ENCODE results near the gene WTIP.

DNA sequence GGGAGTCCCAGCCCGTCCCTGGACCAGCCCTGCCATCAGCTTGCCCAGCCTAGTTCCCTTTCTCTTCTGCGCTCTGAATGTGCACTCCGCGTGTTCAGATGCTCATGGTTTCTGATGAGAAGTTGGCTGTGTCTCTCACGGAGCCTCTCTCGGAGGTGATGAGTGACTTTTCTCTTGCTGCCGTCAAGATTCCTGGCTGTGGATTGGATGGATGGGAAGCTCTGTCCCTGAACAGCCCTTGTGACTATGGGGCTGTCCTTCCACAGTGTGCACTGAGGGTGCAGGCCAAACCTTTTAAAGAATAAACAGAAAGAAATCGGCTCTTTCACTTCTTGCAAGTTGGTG, 24.4 kb downstream of the WTIP start:
- TF ChIP-seq GLIS3 (CRISPR knock-in tag; IDR thresholded peaks at IDR 0.05) (no peak), ZC3H10 (CRISPR knock-in tag; IDR thresholded peaks at IDR 0.05) (no peak)

Data from SK-N-SH treated with all-trans-retinoic acid at 6 μM for 48 hours (cell line).